Natural killer cell (primary cell): ENCODE results near the gene VIPR1. TPM values are rescaled to one million over a fixed set of nuclear protein-coding genes. Genes with fewer than 3 reads are reported as not detected.
"Not testable (repeated sequence)": the region's sequence is repeated elsewhere in the genome, so short reads cannot be mapped to it uniquely, and the experiment has no call there.

ENCODE experiments used
- ATAC-seq, 3 donors: fragments of 150-1000 bp in 2 of 3; fragments of 200-7000 bp in 1 of 3; cut with Tn5 transposase; 1 replicate in 1 of 3; 2 replicates in 2 of 3; pipeline ENCODE4 v1.10.0; 2021; ENCODE audit warnings: mild to moderate bottlenecking in 2 of 3, moderate library complexity in 2 of 3
- DNase-seq, 2 donors: peaks; one replicate each; pipeline versions ENCODE4 v3.0.0 to v3.0.0-alpha.2; 2013 to 2021; ENCODE audit warnings: mixed read lengths in 1 of 2
- H3K27ac ChIP-seq: one replicate; pipeline ENCODE4 v1.5.1; 2013; ENCODE audit warnings: mild to moderate bottlenecking, low read length
- H3K27me3 ChIP-seq: one replicate; pipeline ENCODE4 v1.6.1; 2013; ENCODE audit warnings: low read length; ENCODE audit not compliant: control insufficient read depth, insufficient read depth
- H3K36me3 ChIP-seq: one replicate; pipeline ENCODE4 v1.6.1; 2013; ENCODE audit warnings: low read length; ENCODE audit not compliant: control insufficient read depth, insufficient read depth
- H3K4me1 ChIP-seq: one replicate; pipeline ENCODE4 v1.6.1; 2013; ENCODE audit warnings: low read length; ENCODE audit not compliant: control insufficient read depth, insufficient read depth
- H3K4me3 ChIP-seq: one replicate; pipeline ENCODE4 v1.5.1; 2013; ENCODE audit warnings: low read length
- H3K9me3 ChIP-seq: one replicate; pipeline ENCODE4 v1.6.1; 2013; ENCODE audit warnings: low read length; ENCODE audit not compliant: control insufficient read depth, insufficient read depth
- H3K27ac Mint-ChIP-seq, 2 donors: one replicate each; pipeline ENCODE4 v1.8.0; 2022; ENCODE audit warnings: mild to moderate bottlenecking in 2 of 2, mixed read lengths in 2 of 2, moderate library complexity in 1 of 2
- H3K27me3 Mint-ChIP-seq, 2 donors: one replicate each; pipeline ENCODE4 v1.8.0; 2022; ENCODE audit warnings: low read depth in 2 of 2, mixed read lengths in 2 of 2
- H3K36me3 Mint-ChIP-seq: one replicate; pipeline ENCODE4 v1.8.0; 2022; ENCODE audit warnings: mixed read lengths
- H3K4me1 Mint-ChIP-seq, 2 donors: one replicate each; pipeline ENCODE4 v1.8.0; 2022; ENCODE audit warnings: mixed read lengths in 2 of 2
- H3K4me3 Mint-ChIP-seq: one replicate; pipeline ENCODE4 v1.8.0; 2022; ENCODE audit warnings: mild to moderate bottlenecking, moderate library complexity, mixed read lengths
- H3K9me3 Mint-ChIP-seq, 2 donors: one replicate each; pipeline ENCODE4 v1.8.0; 2022; ENCODE audit warnings: mixed read lengths in 2 of 2
- WGBS: methylation state at CpG from one replicate; pipeline ENCODE4 v1.1.7; 2013; ENCODE audit warnings: missing lambda C conversion rate; ENCODE audit not compliant: insufficient coverage; 5-methylcytosine and 5-hydroxymethylcytosine counted together
- intact Hi-C: fragments of 100-400 bp; cut with micrococcal nuclease; formaldehyde crosslinking; loops from one replicate; pipeline ENCODE4 v1.14.2; 2022
- total RNA-seq, 4 donors: library from RNA; stranded (reverse); fragments of 120-200 nt in 1 of 4; gene quantifications; one replicate each; pipeline versions ENCODE4 v1.2.3 to v1.2.4, GENCODE V29; 2013 to 2022
- TF ChIP-seq, protein P1 (sequence below): fragments of 200-600 bp; IDR thresholded peaks from one replicate; pipeline ENCODE4 v1.8.0; 2022; ENCODE audit warnings: antibody characterized with exemption

The VIPR1 gene
- total RNA-seq, 3 donors from 2014 or later (not counting 1 experiment from before 2014, with no cell fraction given): 2.3 to 3.1 (median 2.4) TPM

GRCh38 chr3:42552830-42553229 is 50.4 kb downstream of the VIPR1 start:
- no peak for DNase-seq
- H3K27ac ChIP-seq: no peak overlapping the region
- Mint-ChIP-seq H3K9me3 (no peaks in the 10 kb centered on the region), H3K36me3 (peaks cover 15% of the 10 kb centered on the region), H3K27me3 (no peaks in the 10 kb centered on the region), H3K27ac (no peak overlapping the region), H3K4me1 (peaks cover 13 to 14% of the 10 kb centered on the region in 2 donors), H3K4me3 (no peak overlapping the region)
- 83% methylated on average over 1 of the region's 1 CpG for WGBS
- intact Hi-C loops: no loop called here
- no peaks in the 10 kb centered on the region for H3K27me3 ChIP-seq
- TF ChIP-seq, protein P1, sequence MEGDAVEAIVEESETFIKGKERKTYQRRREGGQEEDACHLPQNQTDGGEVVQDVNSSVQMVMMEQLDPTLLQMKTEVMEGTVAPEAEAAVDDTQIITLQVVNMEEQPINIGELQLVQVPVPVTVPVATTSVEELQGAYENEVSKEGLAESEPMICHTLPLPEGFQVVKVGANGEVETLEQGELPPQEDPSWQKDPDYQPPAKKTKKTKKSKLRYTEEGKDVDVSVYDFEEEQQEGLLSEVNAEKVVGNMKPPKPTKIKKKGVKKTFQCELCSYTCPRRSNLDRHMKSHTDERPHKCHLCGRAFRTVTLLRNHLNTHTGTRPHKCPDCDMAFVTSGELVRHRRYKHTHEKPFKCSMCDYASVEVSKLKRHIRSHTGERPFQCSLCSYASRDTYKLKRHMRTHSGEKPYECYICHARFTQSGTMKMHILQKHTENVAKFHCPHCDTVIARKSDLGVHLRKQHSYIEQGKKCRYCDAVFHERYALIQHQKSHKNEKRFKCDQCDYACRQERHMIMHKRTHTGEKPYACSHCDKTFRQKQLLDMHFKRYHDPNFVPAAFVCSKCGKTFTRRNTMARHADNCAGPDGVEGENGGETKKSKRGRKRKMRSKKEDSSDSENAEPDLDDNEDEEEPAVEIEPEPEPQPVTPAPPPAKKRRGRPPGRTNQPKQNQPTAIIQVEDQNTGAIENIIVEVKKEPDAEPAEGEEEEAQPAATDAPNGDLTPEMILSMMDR: no peak
- no peak overlapping the region for H3K4me3 ChIP-seq
- H3K9me3 ChIP-seq: no peaks in the 10 kb centered on the region
- peaks cover 39% of the 10 kb centered on the region for H3K36me3 ChIP-seq
- no peak for ATAC-seq
- peaks cover 14% of the 10 kb centered on the region for H3K4me1 ChIP-seq

DNA sequence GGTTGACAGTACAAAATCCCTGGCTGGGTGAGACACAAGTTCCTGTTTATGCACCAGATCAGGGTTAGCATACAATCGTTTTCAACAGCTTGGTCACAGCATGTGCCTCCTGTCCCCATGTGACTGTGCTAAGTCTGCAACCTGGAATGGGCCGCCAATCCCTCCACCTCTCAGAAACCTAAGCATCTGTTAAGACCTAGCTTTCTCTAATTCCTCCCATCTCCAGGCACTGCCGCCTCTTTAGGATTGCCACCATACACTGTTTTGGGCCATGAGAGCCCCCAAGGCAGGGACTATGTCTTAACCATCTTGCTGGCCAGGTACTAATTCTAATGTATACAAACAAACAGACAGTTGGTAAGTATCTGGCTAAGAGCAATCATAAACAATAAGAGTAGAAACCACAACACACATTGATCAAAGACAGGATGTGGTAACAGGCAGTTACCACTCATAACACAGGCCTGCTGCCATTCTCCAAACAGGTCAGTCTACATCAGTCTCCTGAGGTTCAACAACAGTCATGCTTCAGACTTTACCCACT is 53.7 kb downstream of the VIPR1 start:
- Mint-ChIP-seq H3K36me3 (peaks cover 18% of the 10 kb centered on the region), H3K27ac (peak overlapping the region; percentile 47 to 69), H3K4me1 (peaks cover 13 to 14% of the 10 kb centered on the region in 2 donors), H3K4me3 (peak overlapping the region; percentile 31), H3K9me3 (no peaks in the 10 kb centered on the region), H3K27me3 (no peaks in the 10 kb centered on the region)
- TF ChIP-seq, protein P1: no peak
- Histone ChIP-seq H3K36me3 (peaks cover 56% of the 10 kb centered on the region), H3K4me3 (no peak overlapping the region), H3K27me3 (no peaks in the 10 kb centered on the region), H3K27ac (peak overlapping the region; percentile 18), H3K9me3 (no peaks in the 10 kb centered on the region), H3K4me1 (peaks cover 14% of the 10 kb centered on the region)
- WGBS: 36% methylated on average over 3 of the region's 3 CpGs
- ATAC-seq (peak; percentile 54 to 69 (median 62)), DNase-seq (peak in 1 of 2 donors; percentile 80)
- intact Hi-C loops: no loop called here

GRCh38 chr3:42556817-42557216 is 54.4 kb downstream of the VIPR1 start:
- H3K27me3 ChIP-seq, H3K27ac ChIP-seq, DNase-seq, intact Hi-C loops, H3K9me3 Mint-ChIP-seq, H3K4me3 Mint-ChIP-seq, H3K9me3 ChIP-seq, ATAC-seq, H3K27me3 Mint-ChIP-seq, H3K4me3 ChIP-seq: not testable (repeated sequence)
- WGBS: 83% methylated on average over 4 of the region's 6 CpGs
- Mint-ChIP-seq H3K27ac (peak overlapping the region; percentile 23 to 47), H3K4me1 (peaks cover 13 to 14% of the 10 kb centered on the region in 2 donors), H3K36me3 (peaks cover 18% of the 10 kb centered on the region)
- Histone ChIP-seq H3K36me3 (peaks cover 62% of the 10 kb centered on the region), H3K4me1 (peaks cover 14% of the 10 kb centered on the region)

DNA sequence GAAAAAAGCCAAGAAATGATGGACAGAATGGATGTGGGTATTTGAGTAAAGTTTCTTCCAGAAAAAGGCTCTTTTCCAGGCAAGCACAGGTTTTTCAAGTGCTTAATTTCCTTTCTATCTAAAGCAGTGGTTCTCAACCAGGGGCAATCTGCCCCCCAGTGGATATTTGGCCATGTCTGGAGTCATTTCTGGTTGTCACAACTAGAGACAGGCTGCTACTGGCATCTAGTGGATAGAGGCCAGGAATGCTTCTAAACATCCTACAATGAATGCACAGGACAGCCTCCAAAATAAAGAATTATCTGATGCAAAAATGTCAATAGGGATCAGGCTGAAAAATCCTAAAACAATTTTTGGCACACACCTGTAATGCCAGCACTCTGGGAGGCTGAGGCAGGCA is 55.4 kb downstream of the VIPR1 start:
- peaks cover 61% of the 10 kb centered on the region for H3K36me3 ChIP-seq
- ATAC-seq: no peak
- intact Hi-C loops: no loop called here

More for the DNA sequence above, 55.4 kb downstream of the VIPR1 start:
- Histone ChIP-seq H3K27ac (no peak overlapping the region), H3K27me3 (no peaks in the 10 kb centered on the region), H3K9me3 (no peaks in the 10 kb centered on the region), H3K4me3 (no peak overlapping the region), H3K4me1 (peaks cover 14% of the 10 kb centered on the region)
- H3K4me1 Mint-ChIP-seq: peaks cover 13 to 14% of the 10 kb centered on the region in 2 donors
- TF ChIP-seq, protein P1: no peak
- H3K36me3 Mint-ChIP-seq: peaks cover 16% of the 10 kb centered on the region
- H3K4me3 Mint-ChIP-seq: no peak overlapping the region
- DNase-seq: peak in 1 of 2 donors; percentile 70
- H3K9me3 Mint-ChIP-seq: no peaks in the 10 kb centered on the region
- no peaks in the 10 kb centered on the region for H3K27me3 Mint-ChIP-seq
- no peak overlapping the region for H3K27ac Mint-ChIP-seq
